Activated CD4-positive, alpha-beta memory T cell treated with anti-CD3 and anti-CD28 coated beads, Interleukin-2, amount 10 ng/mL, durations not matched to agents 7 days and 5 days (primary cell): ENCODE results near the gene INO80C. TPM values are rescaled to one million over a fixed set of nuclear protein-coding genes. Genes with fewer than 3 reads are reported as not detected.

Experiments used
- total RNA-seq, 2 experiments: library from RNA; stranded (reverse); gene quantifications; one replicate each; pipeline ENCODE4 v1.2.3, GENCODE V29; 2021

INO80C gene
- total RNA-seq, 2 experiments from 2014 or later, result 18.4 to 18.8 TPM

Other genes with a start within 250 kb of the INO80C start
- 10 to 100 TPM; 14.6 to 19.2 TPM for gene ZSCAN30, start 207.7 kb downstream of the INO80C start, total RNA-seq
- gene ZNF24, start 153.5 kb downstream of the INO80C start, total RNA-seq, result 10 to 100 TPM; 53.9 to 55.2 TPM
- 1 to 10 TPM in 1 of 2 experiments, under 1 TPM in 1; 0.95 to 1.7 TPM for gene ZNF396, start 120.6 kb downstream of the INO80C start, total RNA-seq
- gene GALNT1, start 83.8 kb upstream of the INO80C start, total RNA-seq, result 10 to 100 TPM; 44.0 to 47.3 TPM